B cell (primary cell): ENCODE results near the gene CIART. TPM values are rescaled to one million over a fixed set of nuclear protein-coding genes. Genes with fewer than 3 reads are reported as not detected.
"Not testable (repeated sequence)": the region's sequence is repeated elsewhere in the genome, so short reads cannot be mapped to it uniquely, and the experiment has no call there.

Experiments
- ATAC-seq: fragments of 200-7000 bp; cut with Tn5 transposase; one replicate; pipeline ENCODE4 v1.10.0; 2021; ENCODE audit warnings: low read depth, mild to moderate bottlenecking, moderate number of reproducible peaks, moderate library complexity
- CTCF ChIA-PET: fragments of 350-600 bp; sonication (Branson Sonifier 250); formaldehyde crosslinking; loops from one replicate; lab custom pipeline; 2021; ENCODE audit warnings: antibody characterized with exemption, inconsistent platforms; lab: Charles Lee
- POLR2A ChIA-PET: fragments of 350-600 bp; sonication (Branson Sonifier 250); formaldehyde crosslinking; loops from one replicate; lab custom pipeline; 2021; ENCODE audit warnings: antibody characterized with exemption; lab: Charles Lee
- DNase-seq: peaks from one replicate; pipeline ENCODE4 v3.0.0; 2013
- H2AFZ ChIP-seq: 2 replicates; pipeline ENCODE4 v1.6.1; 2012; ENCODE audit warnings: mild to moderate bottlenecking, low read depth, low read length; ENCODE audit not compliant: insufficient read depth, poor library complexity, severe bottlenecking
- H3K27ac ChIP-seq, 2 donors: 1 replicate in 1 of 2; 2 replicates in 1 of 2; pipeline ENCODE4 v1.5.1; 2012 to 2013; ENCODE audit warnings: low read length in 2 of 2, mild to moderate bottlenecking in 2 of 2, moderate library complexity in 1 of 2
- H3K27me3 ChIP-seq, 4 experiments: fragments of 200-600 bp in 1 of 4; sonication (generic) in 1 of 4; replicated peaks in 1 of 4; 1 replicate in 2 of 4; 2 replicates in 2 of 4; pipeline versions ENCODE4 v1.6.1 to v1.7.0; 2013 to 2016; ENCODE audit warnings: low read length in 3 of 4, mild to moderate bottlenecking in 2 of 4, mixed read lengths in 1 of 4, moderate library complexity in 1 of 4; ENCODE audit not compliant: insufficient read depth in 4 of 4, control insufficient read depth in 3 of 4; ENCODE audit errors: control extremely low read depth in 1 of 4
- H3K36me3 ChIP-seq, 2 experiments: replicated peaks in 1 of 2; 1 replicate in 1 of 2; 2 replicates in 1 of 2; pipeline versions ENCODE4 v1.6.1 to v1.7.1; 2013; ENCODE audit warnings: low read length in 1 of 2; ENCODE audit not compliant: insufficient read depth in 2 of 2, control insufficient read depth in 1 of 2; ENCODE audit errors: control extremely low read depth in 1 of 2, extremely low read depth in 1 of 2
- H3K4me1 ChIP-seq, 2 donors: fragments of 200-600 bp in 1 of 2; sonication (generic) in 1 of 2; 1 replicate in 1 of 2; 2 replicates in 1 of 2; pipeline versions ENCODE4 v1.5.1 to v1.6.1; 2013 to 2017; ENCODE audit warnings: low read length in 2 of 2; ENCODE audit not compliant: control insufficient read depth in 2 of 2, insufficient read depth in 2 of 2
- H3K4me2 ChIP-seq: replicated peaks from 2 replicates; pipeline ENCODE3; 2012; ENCODE audit warnings: mild to moderate bottlenecking, low read depth, low read length; ENCODE audit not compliant: poor library complexity, severe bottlenecking
- H3K4me3 ChIP-seq, 5 experiments: fragments of 200-600 bp in 1 of 5; sonication (generic) in 1 of 5; 1 replicate in 3 of 5; 2 replicates in 2 of 5; pipeline versions ENCODE4 v1.5.1 to v1.7.0; 2011 to 2016; ENCODE audit warnings: low read length in 4 of 5, mild to moderate bottlenecking in 4 of 5, low read depth in 2 of 5, control low read depth in 1 of 5, moderate library complexity in 1 of 5; ENCODE audit not compliant: insufficient read depth in 1 of 5; ENCODE audit errors: control extremely low read depth in 1 of 5, extremely low read depth in 1 of 5
- H3K79me2 ChIP-seq: fragments of 200-600 bp; sonication (generic); one replicate; pipeline ENCODE4 v1.6.0; 2016; ENCODE audit warnings: low read length; ENCODE audit not compliant: control insufficient read depth, insufficient read depth
- H3K9ac ChIP-seq: fragments of 200-600 bp; sonication (generic); 2 replicates; pipeline ENCODE4 v1.6.1; 2017; ENCODE audit warnings: mild to moderate bottlenecking, low read length, moderate library complexity
- H3K9me3 ChIP-seq, 3 donors: one replicate each; pipeline versions ENCODE4 v1.6.1 to v1.7.1; 2013; ENCODE audit warnings: low read length in 2 of 3; ENCODE audit not compliant: control insufficient read depth in 2 of 3, insufficient read depth in 1 of 3; ENCODE audit errors: control extremely low read depth in 1 of 3
- H4K20me1 ChIP-seq: 2 replicates; pipeline ENCODE4 v1.6.0; 2012; ENCODE audit warnings: mild to moderate bottlenecking, low read length; ENCODE audit not compliant: insufficient read depth, control insufficient read depth, poor library complexity, severe bottlenecking
- H3K27ac Mint-ChIP-seq: one replicate; pipeline ENCODE4 v1.8.0; 2021; ENCODE audit warnings: mixed read lengths
- H3K27me3 Mint-ChIP-seq: one replicate; pipeline ENCODE4 v1.8.0; 2021; ENCODE audit warnings: mixed read lengths
- H3K4me1 Mint-ChIP-seq: one replicate; pipeline ENCODE4 v1.8.0; 2021; ENCODE audit warnings: mixed read lengths
- H3K4me3 Mint-ChIP-seq: one replicate; pipeline ENCODE4 v1.8.0; 2021; ENCODE audit warnings: mixed read lengths
- H3K9me3 Mint-ChIP-seq: one replicate; pipeline ENCODE4 v1.8.0; 2022; ENCODE audit warnings: mixed read lengths; ENCODE audit not compliant: insufficient read depth
- EZH2 ChIP-seq: IDR thresholded peaks from 2 replicates; pipeline ENCODE4 v1.6.1; 2012; ENCODE audit warnings: borderline replicate concordance, low read depth, mild to moderate bottlenecking, moderate library complexity, low read length; ENCODE audit not compliant: insufficient read depth, poor library complexity, severe bottlenecking
- WGBS: methylation state at CpG from one replicate; pipeline ENCODE4 v1.1.5; 2013; ENCODE audit warnings: missing lambda C conversion rate; ENCODE audit not compliant: insufficient coverage; 5-methylcytosine and 5-hydroxymethylcytosine counted together
- intact Hi-C: fragments of 100-400 bp; cut with micrococcal nuclease; formaldehyde crosslinking; loops from one replicate; pipeline ENCODE4 v1.10.0; 2022
- polyA plus RNA-seq: library from polyadenylated mRNA; depleted of rRNA; stranded (reverse); fragments of >200 nt; gene quantifications from 2 replicates; pipeline ENCODE4 v1.2.3, GENCODE V29; 2012
- total RNA-seq, 2 donors: library from RNA; stranded (reverse); fragments of 120-200 nt in 1 of 2; gene quantifications; 1 replicate in 1 of 2; 2 replicates in 1 of 2; pipeline versions ENCODE4 v1.2.3 to v1.2.4, GENCODE V29; 2013 to 2022
- TF ChIP-seq, protein P1 (sequence below): fragments of 200-600 bp; IDR thresholded peaks from one replicate; pipeline ENCODE4 v1.8.0; 2022; ENCODE audit warnings: antibody characterized with exemption, mild to moderate bottlenecking

CIART gene
- total and polyA plus RNA-seq, 2 donors (not counting 1 experiment from before 2014, with no cell fraction given) = 0.46 TPM; not detected in 1

- Mint-ChIP-seq H3K27me3 (no peaks in the 10 kb centered on the region), H3K4me1 (no peaks in the 10 kb centered on the region), H3K9me3 (no peaks in the 10 kb centered on the region), H3K4me3 (no peak overlapping the region), H3K27ac (no peak overlapping the region)
- 88% methylated on average over 2 of the region's 2 CpGs for WGBS
- H3K9me3 ChIP-seq = no peaks in the 10 kb centered on the region
- no peaks in the 10 kb centered on the region for H3K27me3 ChIP-seq
- peaks cover 7 to 30% of the 10 kb centered on the region in 2 experiments for H3K36me3 ChIP-seq
- H3K4me3 ChIP-seq = no peak overlapping the region
- no peak overlapping the region for H3K4me2 ChIP-seq
- H2AFZ ChIP-seq = no peak overlapping the region
- no peak overlapping the region for H3K9ac ChIP-seq
- ATAC-seq (no peak), DNase-seq (no peak)
- intact Hi-C loops = no loop called here
- H3K4me1 ChIP-seq = no peaks in the 10 kb centered on the region
- no peaks in the 10 kb centered on the region for H3K79me2 ChIP-seq
- H3K27ac ChIP-seq = no peak overlapping the region
- TF ChIP-seq, protein P1, sequence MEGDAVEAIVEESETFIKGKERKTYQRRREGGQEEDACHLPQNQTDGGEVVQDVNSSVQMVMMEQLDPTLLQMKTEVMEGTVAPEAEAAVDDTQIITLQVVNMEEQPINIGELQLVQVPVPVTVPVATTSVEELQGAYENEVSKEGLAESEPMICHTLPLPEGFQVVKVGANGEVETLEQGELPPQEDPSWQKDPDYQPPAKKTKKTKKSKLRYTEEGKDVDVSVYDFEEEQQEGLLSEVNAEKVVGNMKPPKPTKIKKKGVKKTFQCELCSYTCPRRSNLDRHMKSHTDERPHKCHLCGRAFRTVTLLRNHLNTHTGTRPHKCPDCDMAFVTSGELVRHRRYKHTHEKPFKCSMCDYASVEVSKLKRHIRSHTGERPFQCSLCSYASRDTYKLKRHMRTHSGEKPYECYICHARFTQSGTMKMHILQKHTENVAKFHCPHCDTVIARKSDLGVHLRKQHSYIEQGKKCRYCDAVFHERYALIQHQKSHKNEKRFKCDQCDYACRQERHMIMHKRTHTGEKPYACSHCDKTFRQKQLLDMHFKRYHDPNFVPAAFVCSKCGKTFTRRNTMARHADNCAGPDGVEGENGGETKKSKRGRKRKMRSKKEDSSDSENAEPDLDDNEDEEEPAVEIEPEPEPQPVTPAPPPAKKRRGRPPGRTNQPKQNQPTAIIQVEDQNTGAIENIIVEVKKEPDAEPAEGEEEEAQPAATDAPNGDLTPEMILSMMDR = no peak
- no peak for TF ChIP-seq EZH2
- H4K20me1 ChIP-seq = no peaks in the 10 kb centered on the region
- ChIA-PET CTCF (no interaction called here), POLR2A (interaction anchor here (0.6 kb wide), 1 partner anchor 20 kb away, joined by 4 read pairs; no protein-coding TSS in a partner anchor)
Measured at GRCh38 chr1:150302902-150303301, 20.5 kb downstream of the CIART start.

- 100% methylated on average over 1 of the region's 9 CpGs for WGBS
- H3K27me3 ChIP-seq, H2AFZ ChIP-seq, H3K27ac ChIP-seq, intact Hi-C loops, CTCF ChIA-PET, H3K27me3 Mint-ChIP-seq, DNase-seq, H3K4me2 ChIP-seq, ATAC-seq, H3K79me2 ChIP-seq, H3K4me1 Mint-ChIP-seq, H4K20me1 ChIP-seq, H3K9me3 ChIP-seq, H3K9ac ChIP-seq, H3K9me3 Mint-ChIP-seq, POLR2A ChIA-PET, H3K4me3 Mint-ChIP-seq, H3K4me1 ChIP-seq, H3K27ac Mint-ChIP-seq, H3K4me3 ChIP-seq: not testable (repeated sequence)
- H3K36me3 ChIP-seq = peaks cover 0 to 13% of the 10 kb centered on the region in 2 experiments
Measured at GRCh38 chr1:150308585-150308984, 26.2 kb downstream of the CIART start.
